ENCODE measurements around the gene BEST3.

Gene BEST3

GRCh38 chr12:69688471-69689427 is 10.4 kb downstream of the BEST3 start:
- peak in 24 of 58 donors; percentile 4 to 72 (median 20) for DNase-seq

GRCh38 chr12:69688021-69688420 is 11.1 kb downstream of the BEST3 start:
- DNase-seq = no peak

GRCh38 chr12:69687390-69687789 is 11.7 kb downstream of the BEST3 start:
- DNase-seq = no peak

GRCh38 chr12:69686731-69687130 is 12.4 kb downstream of the BEST3 start:
- no peak for DNase-seq

GRCh38 chr12:69685810-69686209 is 13.3 kb downstream of the BEST3 start:
- no peak for DNase-seq

GRCh38 chr12:69684466-69684865 is 14.6 kb downstream of the BEST3 start:
- DNase-seq = peak in 15 of 58 donors; percentile 5 to 71 (median 12)

GRCh38 chr12:69682110-69682755 is 16.9 kb downstream of the BEST3 start:
- no peak for DNase-seq

- no peak for DNase-seq
These were observed 20.0 kb downstream of the BEST3 start for GRCh38 chr12:69679119-69679518.

- no peak for DNase-seq
These were observed 22.7 kb downstream of the BEST3 start for GRCh38 chr12:69676257-69677012.

GRCh38 chr12:69672195-69672594 is 26.9 kb downstream of the BEST3 start:
- no peak for DNase-seq

- DNase-seq = no peak
These were observed 27.5 kb downstream of the BEST3 start for GRCh38 chr12:69671597-69671996.

GRCh38 chr12:69666798-69667197 is 32.3 kb downstream of the BEST3 start:
- DNase-seq = no peak

GRCh38 chr12:69664930-69665377 is 34.1 kb downstream of the BEST3 start:
- DNase-seq = peak in 3 of 58 donors; percentile 6 to 11 (median 6)

- DNase-seq = no peak
These were observed 35.4 kb downstream of the BEST3 start for GRCh38 chr12:69663726-69664125.

- no peak for DNase-seq
These were observed 36.3 kb downstream of the BEST3 start for GRCh38 chr12:69662764-69663163.

GRCh38 chr12:69661386-69661785 is 37.7 kb downstream of the BEST3 start:
- DNase-seq = peak in 11 of 58 donors; percentile 1 to 48 (median 8)

GRCh38 chr12:69660164-69660863 is 38.8 kb downstream of the BEST3 start:
- no peak for DNase-seq

- no peak for DNase-seq
These were observed 40.9 kb downstream of the BEST3 start for GRCh38 chr12:69658203-69658602.

GRCh38 chr12:69657376-69658137 is 41.5 kb downstream of the BEST3 start:
- DNase-seq = no peak
